ENCODE results near the gene CFAP54.

The CFAP54 gene

GRCh38 chr12:96861656-96862055, 372.3 kb downstream of the CFAP54 start:
- peak; percentile 50 for DNase-seq (ENCODE audit: low read depth, low spot score)
- in situ Hi-C loops (cut with HindIII; ENCODE audit: low sequenced_read_pairs): no loop called here
- H3K4me3 ChIP-seq (ENCODE audit: low read depth, low read length): no peak overlapping the region
- TF ChIP-seq CTCF (IDR thresholded peaks at IDR 0.05; ENCODE audit: low read depth, low read length): no peak

DNA sequence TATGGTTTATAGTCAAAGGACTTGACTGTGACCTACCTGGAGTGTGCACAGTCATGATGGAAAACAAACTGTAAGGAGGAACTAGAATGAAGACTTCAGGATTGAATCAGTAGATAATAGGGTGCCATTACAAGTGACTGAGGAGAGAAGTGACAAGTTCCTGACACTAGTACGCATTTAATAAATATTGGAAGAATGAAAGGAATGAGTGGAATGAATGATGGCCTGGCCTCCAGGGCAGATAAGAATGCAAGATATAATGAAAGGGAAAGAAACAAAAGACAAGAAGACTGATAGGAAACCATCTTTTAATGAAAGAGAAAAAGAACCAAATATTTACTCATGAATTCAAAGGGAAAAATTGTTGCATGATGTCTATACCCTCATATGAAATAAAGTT, 372.9 kb downstream of the CFAP54 start:
- in situ Hi-C loops (cut with HindIII; ENCODE audit: low sequenced_read_pairs): no loop called here
- no peak for TF ChIP-seq CTCF (IDR thresholded peaks at IDR 0.05; ENCODE audit: low read depth, low read length)
- DNase-seq (ENCODE audit: low read depth, low spot score): no peak
- no peak overlapping the region for H3K4me3 ChIP-seq (ENCODE audit: low read depth, low read length)

- no peak for TF ChIP-seq CTCF (IDR thresholded peaks at IDR 0.05; ENCODE audit: low read depth, low read length)
- no peak for DNase-seq (ENCODE audit: low read depth, low spot score)
- in situ Hi-C loops (cut with HindIII; ENCODE audit: low sequenced_read_pairs): no loop called here
- no peak overlapping the region for H3K4me3 ChIP-seq (ENCODE audit: low read depth, low read length)
Measured at GRCh38 chr12:96864335-96864734, 375.0 kb downstream of the CFAP54 start.

DNA sequence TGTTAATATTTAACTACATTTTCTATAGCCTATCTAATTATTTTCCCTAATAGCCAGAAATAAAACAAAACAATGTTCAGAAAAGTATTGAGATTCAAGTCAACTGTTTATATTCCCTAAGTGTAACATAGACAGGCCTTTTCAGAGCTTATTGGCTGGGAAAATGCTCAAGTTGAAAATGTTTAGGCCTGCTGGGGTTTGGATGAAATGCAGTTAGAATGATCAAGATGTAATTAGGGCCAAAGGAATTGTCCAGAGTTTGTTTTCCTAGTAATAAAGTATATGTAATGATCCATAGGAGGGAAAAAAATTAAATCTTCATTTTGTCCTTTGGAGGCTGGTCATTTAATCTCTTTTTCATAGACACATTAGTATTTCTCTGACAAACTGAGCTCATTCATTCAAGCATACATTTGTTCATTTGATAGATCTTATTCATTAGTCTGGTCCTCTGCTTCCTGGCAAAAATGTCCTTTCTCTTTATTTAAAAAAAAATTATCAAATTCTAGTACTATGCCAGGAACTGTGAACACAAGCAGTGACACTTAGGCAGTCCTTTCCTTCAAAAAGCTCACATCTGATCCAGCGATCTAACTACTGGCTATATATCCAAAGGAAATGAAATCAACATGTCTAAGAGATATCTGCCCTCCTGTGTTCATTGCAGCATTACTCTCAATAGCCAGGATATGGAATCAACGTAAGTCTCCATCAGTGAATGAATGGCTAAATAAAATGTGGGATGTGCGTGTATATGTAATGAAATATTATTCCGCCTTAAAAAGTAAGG, 377.6 kb downstream of the CFAP54 start:
- TF ChIP-seq CTCF (IDR thresholded peaks at IDR 0.05; ENCODE audit: low read depth, low read length): no peak
- in situ Hi-C loops (cut with HindIII; ENCODE audit: low sequenced_read_pairs): no loop called here
- no peak for DNase-seq (ENCODE audit: low read depth, low spot score)
- H3K4me3 ChIP-seq (ENCODE audit: low read depth, low read length): no peak overlapping the region

DNA sequence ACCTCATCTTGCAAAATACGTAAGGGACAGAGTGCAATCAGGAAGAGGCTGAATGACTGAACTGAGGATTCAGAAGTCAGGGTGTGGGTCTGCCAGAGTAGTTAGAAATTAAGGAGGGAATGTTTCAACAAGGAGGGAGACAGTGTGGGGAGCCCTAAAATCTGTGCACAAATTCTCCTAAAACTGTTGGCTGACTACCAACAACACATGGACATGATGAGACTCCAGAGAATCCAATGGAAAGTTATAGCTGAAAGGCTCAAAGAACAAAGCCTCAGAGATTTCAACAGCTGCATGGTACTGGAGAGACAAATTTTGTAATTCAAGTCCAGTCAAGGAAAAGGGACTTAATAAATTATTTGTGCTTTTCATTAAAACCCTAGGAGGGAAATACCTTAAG, 381.6 kb downstream of the CFAP54 start:
- no peak for TF ChIP-seq CTCF (IDR thresholded peaks at IDR 0.05; ENCODE audit: low read depth, low read length)
- no peak for DNase-seq (ENCODE audit: low read depth, low spot score)
- in situ Hi-C loops (cut with HindIII; ENCODE audit: low sequenced_read_pairs): no loop called here
- no peak overlapping the region for H3K4me3 ChIP-seq (ENCODE audit: low read depth, low read length)

DNA sequence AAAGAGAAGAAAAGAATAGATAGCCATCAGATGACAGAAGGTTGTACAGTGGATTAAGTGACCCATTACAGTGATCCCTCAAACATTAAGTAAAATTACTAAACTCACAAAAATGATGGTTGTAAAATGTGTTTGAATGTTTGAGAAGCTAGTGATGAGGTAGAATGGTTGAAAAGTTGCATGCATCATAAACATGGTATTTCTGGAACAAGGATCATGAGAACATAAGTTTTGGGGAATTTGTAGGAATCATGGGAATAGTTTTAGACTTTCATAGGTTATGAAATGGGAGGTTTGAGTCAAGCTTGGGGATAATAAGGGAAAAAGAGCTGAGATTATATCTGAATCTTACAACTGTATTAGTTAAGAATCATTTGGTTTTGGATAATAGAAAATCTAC, 383.6 kb downstream of the CFAP54 start:
- no peak overlapping the region for H3K4me3 ChIP-seq (ENCODE audit: low read depth, low read length)
- in situ Hi-C loops (cut with HindIII; ENCODE audit: low sequenced_read_pairs): no loop called here
- TF ChIP-seq CTCF (IDR thresholded peaks at IDR 0.05; ENCODE audit: low read depth, low read length): no peak
- no peak for DNase-seq (ENCODE audit: low read depth, low spot score)
